ENCODE data around the gene NRGN.

- no peak for TF ChIP-seq FOXM1 (IDR thresholded peaks at IDR 0.05; ENCODE audit: borderline replicate concordance)
- TF ChIP-seq ZNF384 (IDR thresholded peaks at IDR 0.05), result no peak
- no peak for TF ChIP-seq ARNT (IDR thresholded peaks at IDR 0.05)
- TF ChIP-seq FOXA1 (IDR thresholded peaks at IDR 0.05), result no peak
- TF ChIP-seq SP1 (IDR thresholded peaks at IDR 0.05), result no peak
Measured at GRCh38 chr11:124754710-124755109, 15.0 kb downstream of the NRGN start.

Measured in HEK293T (cell line).